K562 (cell line): ENCODE measurements around the gene USP51. TPM values are rescaled to one million over a fixed set of nuclear protein-coding genes. Genes with fewer than 3 reads are reported as not detected.

Experiments used
- AFF1 ChIP-seq, 2 experiments: fragments of 450-650 bp; IDR thresholded peaks; 2 replicates each; pipeline ENCODE4 v1.6.1; 2018; ENCODE audit warnings: mild to moderate bottlenecking in 2 of 2, low read depth in 1 of 2; ENCODE audit not compliant: partially characterized antibody in 2 of 2
- EGR1 ChIP-seq: fragments of 450-650 bp; conservative IDR thresholded peaks from 2 replicates; pipeline ENCODE4 v1.6.1; 2017; ENCODE audit warnings: mild to moderate bottlenecking
- KLF1 ChIP-seq: fragments of 450-650 bp; IDR thresholded peaks from 2 replicates; pipeline ENCODE4 v1.6.1; 2016; ENCODE audit warnings: missing genetic modification characterization, missing compliant biosample characterization
- MECOM ChIP-seq: fragments of 250-450 bp; sonication (Bioruptor Pico); IDR thresholded peaks from 2 replicates; pipeline ENCODE4 v1.8.0; 2022; ENCODE audit warnings: inconsistent platforms
- MIER1 ChIP-seq: fragments of 450-650 bp; IDR thresholded peaks from 2 replicates; pipeline ENCODE4 v1.6.1; 2016; ENCODE audit warnings: antibody characterized with exemption, mild to moderate bottlenecking, low read depth
- TSHZ1 ChIP-seq: fragments of 250-450 bp; sonication (Bioruptor Pico); IDR thresholded peaks from 2 replicates; pipeline ENCODE4 v1.4.0; 2020; ENCODE audit warnings: mild to moderate bottlenecking, moderate library complexity
- polyA plus RNA-seq, 8 experiments: library from polyadenylated mRNA; depleted of rRNA in 4 of 8; stranded (reverse) in 5 of 8; unstranded in 3 of 8; fragments of >200 nt; fragmentation: Nextera tagmentation in 2 of 8; fragmentation: Illumina TruSeq in 1 of 8; extraction: Ambion mirVana in 2 of 8; extraction: Trizol in 1 of 8; gene quantifications; 2 replicates each; pipeline versions ENCODE4 v1.2.1 to v1.2.3, GENCODE V29; 2011 to 2014; ENCODE audit warnings: inconsistent platforms in 1 of 8, missing spikeins in 1 of 8
- total RNA-seq, 7 experiments: library from RNA; depleted of rRNA in 6 of 7; stranded (reverse); fragments of >200 nt in 6 of 7; fragmentation: Illumina TruSeq in 2 of 7; extraction: Trizol in 2 of 7; gene quantifications; 2 replicates each; pipeline versions ENCODE4 v1.2.1 to v1.2.3, GENCODE V29; 2011 to 2021; ENCODE audit warnings: low replicate concordance in 1 of 7
- TF ChIP-seq, protein P1 (sequence below), 2 experiments: fragments of 450-650 bp; formaldehyde crosslinking in 1 of 2; IDR thresholded peaks; 2 replicates each; pipeline versions ENCODE4 v1.4.0 to v1.6.1; 2014 to 2020; ENCODE audit warnings: mild to moderate bottlenecking in 2 of 2, borderline replicate concordance in 1 of 2, low read depth in 1 of 2

The USP51 gene
- total and polyA plus RNA-seq, 9 of the 15 experiments (the other 6 are each of a cell fraction or from before 2014, with no cell fraction given) = 0.59 to 3.9 (median 1.3) TPM

- TF ChIP-seq, protein P1, sequence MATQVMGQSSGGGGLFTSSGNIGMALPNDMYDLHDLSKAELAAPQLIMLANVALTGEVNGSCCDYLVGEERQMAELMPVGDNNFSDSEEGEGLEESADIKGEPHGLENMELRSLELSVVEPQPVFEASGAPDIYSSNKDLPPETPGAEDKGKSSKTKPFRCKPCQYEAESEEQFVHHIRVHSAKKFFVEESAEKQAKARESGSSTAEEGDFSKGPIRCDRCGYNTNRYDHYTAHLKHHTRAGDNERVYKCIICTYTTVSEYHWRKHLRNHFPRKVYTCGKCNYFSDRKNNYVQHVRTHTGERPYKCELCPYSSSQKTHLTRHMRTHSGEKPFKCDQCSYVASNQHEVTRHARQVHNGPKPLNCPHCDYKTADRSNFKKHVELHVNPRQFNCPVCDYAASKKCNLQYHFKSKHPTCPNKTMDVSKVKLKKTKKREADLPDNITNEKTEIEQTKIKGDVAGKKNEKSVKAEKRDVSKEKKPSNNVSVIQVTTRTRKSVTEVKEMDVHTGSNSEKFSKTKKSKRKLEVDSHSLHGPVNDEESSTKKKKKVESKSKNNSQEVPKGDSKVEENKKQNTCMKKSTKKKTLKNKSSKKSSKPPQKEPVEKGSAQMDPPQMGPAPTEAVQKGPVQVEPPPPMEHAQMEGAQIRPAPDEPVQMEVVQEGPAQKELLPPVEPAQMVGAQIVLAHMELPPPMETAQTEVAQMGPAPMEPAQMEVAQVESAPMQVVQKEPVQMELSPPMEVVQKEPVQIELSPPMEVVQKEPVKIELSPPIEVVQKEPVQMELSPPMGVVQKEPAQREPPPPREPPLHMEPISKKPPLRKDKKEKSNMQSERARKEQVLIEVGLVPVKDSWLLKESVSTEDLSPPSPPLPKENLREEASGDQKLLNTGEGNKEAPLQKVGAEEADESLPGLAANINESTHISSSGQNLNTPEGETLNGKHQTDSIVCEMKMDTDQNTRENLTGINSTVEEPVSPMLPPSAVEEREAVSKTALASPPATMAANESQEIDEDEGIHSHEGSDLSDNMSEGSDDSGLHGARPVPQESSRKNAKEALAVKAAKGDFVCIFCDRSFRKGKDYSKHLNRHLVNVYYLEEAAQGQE (IDR thresholded peaks at IDR 0.05; ENCODE audit: borderline replicate concordance) = 0 out of 2 replicates have a peak, but pooled peaks have one; percentile 7
- TF ChIP-seq, protein P1 (CRISPR knock-in tag; IDR thresholded peaks at IDR 0.05; ENCODE audit: low read depth) = no peak
- no peak for TF ChIP-seq MECOM (CRISPR knock-in tag)
- TF ChIP-seq TSHZ1 (CRISPR knock-in tag) = no peak
- TF ChIP-seq MIER1 = no peak
- TF ChIP-seq KLF1 (tag) = no peak
- TF ChIP-seq AFF1 (IDR thresholded peaks at IDR 0.05; ENCODE audit: low read depth in 1 of 2, partially characterized antibody in 2 of 2) = no peak
- no peak for TF ChIP-seq EGR1
These were observed 34.8 kb upstream of the USP51 start (continued) for GRCh38 chrX:55524487-55524886.
